Kidney (tissue), 14 donors: ENCODE measurements around the gene PRKN. TPM values are rescaled to one million over a fixed set of nuclear protein-coding genes. Genes with fewer than 3 reads are reported as not detected.

Experiments
- DNase-seq, 5 donors: peaks; one replicate each; pipeline ENCODE4 v3.0.0-alpha.2; 2013 to 2020
- FAIRE-seq: peaks from 2 replicates; lab custom pipeline; 2012; peaks lifted over from hg19 to GRCh38; lab: Jason Lieb, UNC
- H3K27ac ChIP-seq, 2 donors: one replicate each; pipeline ENCODE4 v1.7.0; 2013; ENCODE audit warnings: low read depth in 2 of 2, low read length in 2 of 2, inconsistent platforms in 1 of 2
- H3K27me3 ChIP-seq: one replicate; pipeline ENCODE4 v1.7.1; 2013; ENCODE audit warnings: low read length, inconsistent platforms; ENCODE audit not compliant: control insufficient read depth, insufficient read depth
- H3K36me3 ChIP-seq, 3 donors: one replicate each; pipeline versions ENCODE4 v1.7.0 to v1.7.1; 2013; ENCODE audit warnings: low read length in 3 of 3, control low read depth in 1 of 3, inconsistent platforms in 1 of 3; ENCODE audit not compliant: insufficient read depth in 3 of 3, control insufficient read depth in 2 of 3
- H3K4me1 ChIP-seq, 3 donors: one replicate each; pipeline versions ENCODE4 v1.7.0 to v1.7.1; 2013; ENCODE audit warnings: low read length in 3 of 3, inconsistent platforms in 1 of 3, low read depth in 1 of 3; ENCODE audit not compliant: control insufficient read depth in 2 of 3, insufficient read depth in 2 of 3
- H3K4me3 ChIP-seq, 3 donors: one replicate each; pipeline versions ENCODE4 v1.7.0 to v1.8.1; 2013; ENCODE audit warnings: low read length in 3 of 3, control low read depth in 1 of 3, inconsistent platforms in 1 of 3
- H3K9ac ChIP-seq, 3 donors: one replicate each; pipeline versions ENCODE4 v1.7.0 to v1.7.1; 2013; ENCODE audit warnings: low read length in 3 of 3, control low read depth in 1 of 3, inconsistent platforms in 1 of 3
- H3K9me3 ChIP-seq, 3 donors: one replicate each; pipeline versions ENCODE4 v1.7.0 to v1.7.1; 2013; ENCODE audit warnings: low read length in 3 of 3, control low read depth in 1 of 3, inconsistent platforms in 1 of 3; ENCODE audit not compliant: control insufficient read depth in 2 of 3, insufficient read depth in 1 of 3
- intact Hi-C: fragments of 100-400 bp; cut with DNase I; formaldehyde crosslinking; loops from one replicate; pipeline ENCODE4 v1.11.1; 2022
- polyA plus RNA-seq: library from polyadenylated mRNA; stranded (reverse); fragments of 350-450 nt; fragmentation: Illumina TruSeq; extraction: RNeasy Lipid Tissue Mini Kit (QIAGEN cat#74804); gene quantifications from one replicate; pipeline ENCODE4 v1.2.3, GENCODE V29; 2014; ENCODE audit warnings: low read depth, low replicate concordance; ENCODE audit not compliant: insufficient read depth
- total RNA-seq: library from RNA; stranded (reverse); fragmentation: NEBNext Ultra II Directional; extraction: Animal tissue kit (Norgen Biotek cat#: 25700); gene quantifications from one replicate; pipeline ENCODE4 v1.2.1, GENCODE V29; 2021
- TF ChIP-seq, protein P1 (sequence below): IDR thresholded peaks from 3 replicates; pipeline ENCODE4 v1.5.1; 2012; ENCODE audit warnings: mild to moderate bottlenecking, moderate library complexity, borderline replicate concordance; ENCODE audit not compliant: insufficient read depth; ENCODE audit errors: extremely low read depth
- donor health status: control.
- donor health status: control.
- donor health status: control.
- donor health status: control.
- donor health status: control.
- donor health status: DM: yes; HTN: yes; CAD: no.
- donor health status: Normal renal cell carcinoma (clear cell type).

PRKN gene
- total and polyA plus RNA-seq, 2 donors from 2014 or later = 8.6 to 10.4 TPM

DNA sequence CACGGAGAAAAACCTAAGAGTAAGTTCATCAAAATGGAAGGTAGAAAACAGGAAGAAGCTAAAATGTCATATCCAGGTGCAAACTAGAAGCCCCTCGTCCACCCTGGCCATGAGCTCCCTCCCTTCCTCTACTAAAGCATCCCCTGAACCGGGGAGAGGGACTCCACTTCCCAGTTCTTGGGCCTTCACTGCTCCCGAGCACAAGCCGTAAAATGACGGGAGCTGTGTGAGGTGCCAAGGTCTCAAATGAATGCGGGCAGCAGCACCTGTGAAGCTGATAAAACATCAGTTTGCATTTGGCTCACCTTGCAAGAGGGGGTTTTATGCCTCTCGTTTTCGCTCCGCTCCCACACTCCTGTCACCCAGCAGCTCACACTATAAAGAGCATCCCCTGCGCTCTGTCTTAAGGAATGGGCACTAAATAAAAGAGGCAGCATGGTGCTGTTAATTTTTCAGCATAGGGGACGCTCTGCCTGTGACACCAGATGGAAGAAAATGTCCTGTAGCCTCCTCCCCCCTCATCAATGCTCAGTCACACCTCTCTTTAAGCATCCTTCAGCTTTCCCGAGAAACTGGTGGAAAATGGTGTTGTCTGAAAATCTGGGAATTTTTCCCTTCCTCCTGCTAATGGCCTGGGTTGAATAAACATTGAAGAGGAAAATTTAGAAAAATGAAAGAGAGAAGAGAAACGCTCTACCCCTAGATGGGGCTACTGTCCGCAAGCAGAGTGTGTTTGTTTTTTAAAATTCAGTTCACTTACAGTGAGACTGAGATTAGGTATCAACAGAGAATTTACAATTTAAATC is 890.7 kb downstream of the PRKN start:
- intact Hi-C loops = no loop called here

DNA sequence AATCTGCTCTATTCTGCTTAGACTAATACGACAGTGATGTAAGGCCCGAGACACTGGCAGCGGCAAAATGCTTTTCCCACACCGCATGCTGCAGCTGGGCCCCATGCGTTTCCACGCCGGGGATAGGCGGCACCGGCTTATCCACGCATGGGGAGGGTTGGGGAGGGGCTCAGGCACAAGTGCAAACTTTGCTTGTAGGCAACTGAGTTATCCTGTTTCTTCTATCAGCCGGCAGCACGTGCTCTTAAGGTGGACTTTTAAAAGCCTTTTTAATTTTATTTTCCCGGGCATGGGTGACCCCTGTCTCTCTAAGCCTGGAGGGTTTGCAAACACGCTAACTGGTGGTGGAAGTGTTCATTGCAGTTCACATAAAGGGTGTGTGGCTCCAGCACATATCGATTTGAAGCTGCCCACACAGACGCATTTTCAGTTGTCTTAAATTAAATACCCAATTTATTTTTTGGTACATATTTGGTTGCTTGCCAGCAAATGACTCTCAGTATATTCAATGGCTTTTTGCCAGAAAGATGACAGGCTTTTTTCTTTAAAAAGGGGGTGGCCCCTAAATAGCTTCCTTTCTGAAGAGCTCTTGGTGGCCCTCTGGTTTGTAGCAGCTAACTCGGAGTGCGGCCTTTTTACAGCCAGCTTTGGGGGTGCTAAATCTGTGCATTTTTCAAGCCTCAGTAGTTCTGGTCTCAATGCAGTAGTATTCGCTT is 891.9 kb downstream of the PRKN start:
- Histone ChIP-seq H3K27ac (no peak overlapping the region), H3K9me3 (no peaks in the 10 kb centered on the region), H3K4me1 (no peaks in the 10 kb centered on the region), H3K4me3 (no peak overlapping the region), H3K27me3 (no peaks in the 10 kb centered on the region), H3K9ac (no peak overlapping the region), H3K36me3 (no peaks in the 10 kb centered on the region)
- TF ChIP-seq, protein P1, sequence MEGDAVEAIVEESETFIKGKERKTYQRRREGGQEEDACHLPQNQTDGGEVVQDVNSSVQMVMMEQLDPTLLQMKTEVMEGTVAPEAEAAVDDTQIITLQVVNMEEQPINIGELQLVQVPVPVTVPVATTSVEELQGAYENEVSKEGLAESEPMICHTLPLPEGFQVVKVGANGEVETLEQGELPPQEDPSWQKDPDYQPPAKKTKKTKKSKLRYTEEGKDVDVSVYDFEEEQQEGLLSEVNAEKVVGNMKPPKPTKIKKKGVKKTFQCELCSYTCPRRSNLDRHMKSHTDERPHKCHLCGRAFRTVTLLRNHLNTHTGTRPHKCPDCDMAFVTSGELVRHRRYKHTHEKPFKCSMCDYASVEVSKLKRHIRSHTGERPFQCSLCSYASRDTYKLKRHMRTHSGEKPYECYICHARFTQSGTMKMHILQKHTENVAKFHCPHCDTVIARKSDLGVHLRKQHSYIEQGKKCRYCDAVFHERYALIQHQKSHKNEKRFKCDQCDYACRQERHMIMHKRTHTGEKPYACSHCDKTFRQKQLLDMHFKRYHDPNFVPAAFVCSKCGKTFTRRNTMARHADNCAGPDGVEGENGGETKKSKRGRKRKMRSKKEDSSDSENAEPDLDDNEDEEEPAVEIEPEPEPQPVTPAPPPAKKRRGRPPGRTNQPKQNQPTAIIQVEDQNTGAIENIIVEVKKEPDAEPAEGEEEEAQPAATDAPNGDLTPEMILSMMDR = no peak
- peak in 4 of 5 donors; percentile 41 to 59 (median 48) for DNase-seq
- no peak for FAIRE-seq
- intact Hi-C loops = no loop called here

More for the DNA sequence above, 890.7 kb downstream of the PRKN start:
- H3K27ac ChIP-seq = no peak overlapping the region
- H3K4me3 ChIP-seq = no peak overlapping the region
- H3K9ac ChIP-seq = no peak overlapping the region
- no peaks in the 10 kb centered on the region for H3K4me1 ChIP-seq
- DNase-seq (peak in 2 of 5 donors; percentile 49 to 70), FAIRE-seq (no peak)
- no peaks in the 10 kb centered on the region for H3K36me3 ChIP-seq
- no peaks in the 10 kb centered on the region for H3K27me3 ChIP-seq
- no peaks in the 10 kb centered on the region for H3K9me3 ChIP-seq
- TF ChIP-seq, protein P1 = peak; percentile 20

DNA sequence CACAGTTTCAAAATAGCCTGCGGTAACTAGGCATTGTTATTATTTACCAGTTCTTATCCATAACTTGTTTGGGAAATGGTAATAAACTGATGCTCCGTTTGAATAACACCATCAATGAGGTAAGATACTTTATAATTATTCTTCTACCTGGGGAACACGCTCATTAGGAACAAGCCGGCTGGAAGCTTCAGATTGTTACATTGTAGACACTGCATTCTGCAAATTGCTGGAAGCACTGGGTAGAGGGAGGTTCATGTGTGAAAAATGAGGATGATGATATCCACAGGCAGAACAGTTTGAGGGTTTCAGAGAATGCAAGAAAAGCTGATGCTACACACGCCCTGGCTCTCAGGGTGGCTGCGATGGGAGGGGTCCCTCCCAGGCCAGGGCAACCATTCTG is 893.1 kb downstream of the PRKN start:
- no peak overlapping the region for H3K9ac ChIP-seq
- no peaks in the 10 kb centered on the region for H3K27me3 ChIP-seq
- H3K27ac ChIP-seq = no peak overlapping the region
- no peak for FAIRE-seq
- H3K4me1 ChIP-seq = no peaks in the 10 kb centered on the region
- DNase-seq = no peak
- intact Hi-C loops = no loop called here
- TF ChIP-seq, protein P1 = no peak
- no peaks in the 10 kb centered on the region for H3K36me3 ChIP-seq
- no peak overlapping the region for H3K4me3 ChIP-seq
- no peaks in the 10 kb centered on the region for H3K9me3 ChIP-seq
